Astrocyte (in vitro differentiated cells and primary cell): ENCODE measurements around the gene ANKRD66. TPM values are rescaled to one million over a fixed set of nuclear protein-coding genes. Genes with fewer than 3 reads are reported as not detected.

Experiments used
- DNase-seq: peaks from one replicate; pipeline ENCODE4 v3.0.0-alpha.2; 2010; ENCODE audit warnings: low read depth
- FAIRE-seq: peaks from 2 replicates; lab custom pipeline; 2011; peaks lifted over from hg19 to GRCh38; lab: Jason Lieb, UNC
- H2AFZ ChIP-seq: 2 replicates; pipeline ENCODE4 v1.6.0; 2012; ENCODE audit warnings: low read depth, low read length, inconsistent platforms
- H3K27ac ChIP-seq: 2 replicates; pipeline ENCODE4 v1.5.1; 2011; ENCODE audit warnings: low read depth, low read length, inconsistent platforms
- H3K27me3 ChIP-seq: 2 replicates; pipeline ENCODE4 v1.6.0; 2011; ENCODE audit warnings: low read length, inconsistent platforms; ENCODE audit not compliant: insufficient read depth
- H3K36me3 ChIP-seq: 2 replicates; pipeline ENCODE4 v1.5.1; 2011; ENCODE audit warnings: low read length, inconsistent platforms; ENCODE audit not compliant: insufficient read depth
- H3K4me1 ChIP-seq: 2 replicates; pipeline ENCODE4 v1.5.1; 2011; ENCODE audit warnings: low read length, inconsistent platforms; ENCODE audit not compliant: insufficient read depth
- H3K4me2 ChIP-seq: 2 replicates; pipeline ENCODE4 v1.6.0; 2012; ENCODE audit warnings: low read length, inconsistent platforms
- H3K4me3 ChIP-seq: 2 replicates; pipeline ENCODE4 v1.5.1; 2011; ENCODE audit warnings: low read depth, mild to moderate bottlenecking, low read length, inconsistent platforms; ENCODE audit not compliant: insufficient read depth
- H3K79me2 ChIP-seq: 2 replicates; pipeline ENCODE4 v1.6.0; 2012; ENCODE audit warnings: mild to moderate bottlenecking, low read length, inconsistent platforms; ENCODE audit not compliant: insufficient read depth
- H3K9ac ChIP-seq: 2 replicates; pipeline ENCODE4 v1.6.0; 2012; ENCODE audit warnings: mild to moderate bottlenecking, low read length, inconsistent platforms
- H3K9me3 ChIP-seq: 2 replicates; pipeline ENCODE4 v1.5.1; 2012; ENCODE audit warnings: low read depth, mild to moderate bottlenecking, low read length, inconsistent platforms; ENCODE audit not compliant: insufficient read depth
- H4K20me1 ChIP-seq: 2 replicates; pipeline ENCODE4 v1.6.0; 2012; ENCODE audit warnings: low read length, inconsistent platforms; ENCODE audit not compliant: insufficient read depth
- H3K27ac Mint-ChIP-seq: one replicate; pipeline ENCODE4 v1.8.0; 2021; ENCODE audit warnings: mild to moderate bottlenecking, mixed read lengths; ENCODE audit not compliant: unreplicated experiment
- H3K27me3 Mint-ChIP-seq: one replicate; pipeline ENCODE4 v1.8.0; 2021; ENCODE audit warnings: low read depth, mixed read lengths; ENCODE audit not compliant: unreplicated experiment
- H3K36me3 Mint-ChIP-seq: one replicate; pipeline ENCODE4 v1.8.0; 2021; ENCODE audit warnings: low read depth, mixed read lengths; ENCODE audit not compliant: unreplicated experiment
- H3K4me1 Mint-ChIP-seq: one replicate; pipeline ENCODE4 v1.8.0; 2021; ENCODE audit warnings: low read depth, mixed read lengths; ENCODE audit not compliant: unreplicated experiment
- H3K4me3 Mint-ChIP-seq: one replicate; pipeline ENCODE4 v1.8.0; 2021; ENCODE audit warnings: mild to moderate bottlenecking, moderate library complexity, mixed read lengths; ENCODE audit not compliant: unreplicated experiment
- H3K9me3 Mint-ChIP-seq: one replicate; pipeline ENCODE4 v1.8.0; 2021; ENCODE audit warnings: mild to moderate bottlenecking, mixed read lengths; ENCODE audit not compliant: unreplicated experiment
- CTCF ChIP-seq: IDR thresholded peaks from 2 replicates; pipeline ENCODE4 v1.5.1; 2011; ENCODE audit warnings: low read depth, mild to moderate bottlenecking, inconsistent platforms, low read length, moderate library complexity; ENCODE audit not compliant: insufficient read depth
- EZH2 ChIP-seq: IDR thresholded peaks from 2 replicates; pipeline ENCODE4 v1.6.1; 2012; ENCODE audit warnings: mild to moderate bottlenecking, low read length, inconsistent platforms; ENCODE audit not compliant: insufficient read depth
- total RNA-seq: library from RNA; stranded (reverse); gene quantifications from 2 replicates; pipeline ENCODE4 v1.2.1, GENCODE V29; 2021

ANKRD66 gene
- total RNA-seq, 1 donor from 2014 or later, result not detected

- Mint-ChIP-seq H3K27me3 (no peaks in the 10 kb centered on the region), H3K4me3 (no peak overlapping the region), H3K4me1 (peaks cover 29% of the 10 kb centered on the region), H3K27ac (no peak overlapping the region), H3K36me3 (no peaks in the 10 kb centered on the region), H3K9me3 (no peaks in the 10 kb centered on the region)
- no peaks in the 10 kb centered on the region for H4K20me1 ChIP-seq
- H3K4me1 ChIP-seq, result no peaks in the 10 kb centered on the region
- no peak overlapping the region for H3K27ac ChIP-seq
- DNase-seq (no peak), FAIRE-seq (no peak)
- H3K4me3 ChIP-seq, result no peak overlapping the region
- peaks cover 3% of the 10 kb centered on the region for H3K27me3 ChIP-seq
- TF ChIP-seq CTCF (no peak), EZH2 (no peak)
- H3K9ac ChIP-seq, result no peak overlapping the region
- H3K79me2 ChIP-seq, result no peaks in the 10 kb centered on the region
- no peaks in the 10 kb centered on the region for H3K9me3 ChIP-seq
- H2AFZ ChIP-seq, result no peak overlapping the region
- H3K36me3 ChIP-seq, result no peaks in the 10 kb centered on the region
- no peak overlapping the region for H3K4me2 ChIP-seq
Measured at GRCh38 chr6:46795816-46796215, 49.1 kb downstream of the ANKRD66 start.

DNA sequence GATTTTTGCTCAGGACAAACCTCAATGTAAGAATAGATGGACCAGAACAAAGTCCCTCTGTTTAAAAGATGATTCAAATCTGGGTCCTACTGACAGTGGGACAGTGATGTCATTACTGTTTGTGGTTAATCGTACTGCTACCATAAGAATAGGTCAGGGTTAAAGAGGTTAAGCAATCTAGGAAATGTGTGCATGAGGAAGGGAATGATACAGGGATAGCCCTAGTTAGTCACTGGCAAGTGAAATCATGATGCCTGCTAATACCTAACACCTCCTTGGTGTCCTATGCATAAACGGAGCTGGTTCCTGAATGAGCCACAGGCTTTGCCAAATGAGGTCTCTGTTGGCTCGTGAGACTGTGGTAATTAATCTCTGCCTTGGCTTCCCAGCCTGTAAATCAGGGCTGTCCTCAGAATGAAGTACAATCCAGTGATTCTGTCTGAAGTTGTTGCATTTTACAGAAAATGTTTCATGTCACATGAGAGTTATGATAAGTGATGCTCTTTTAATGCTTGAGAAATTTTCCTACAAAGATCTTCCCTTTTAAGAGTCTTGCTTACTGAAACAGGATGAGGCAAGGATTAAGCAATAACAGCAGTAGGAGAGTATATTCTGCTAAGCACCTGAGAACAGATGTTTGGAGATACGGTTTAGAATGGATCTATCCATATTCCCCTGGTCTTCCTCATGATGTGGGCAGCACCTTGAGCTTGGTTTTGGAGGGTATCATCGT, 50.3 kb downstream of the ANKRD66 start:
- no peaks in the 10 kb centered on the region for H4K20me1 ChIP-seq
- H3K36me3 ChIP-seq, result no peaks in the 10 kb centered on the region
- no peak overlapping the region for H3K9ac ChIP-seq
- no peak overlapping the region for H3K27ac ChIP-seq
- Mint-ChIP-seq H3K27me3 (no peaks in the 10 kb centered on the region), H3K36me3 (no peaks in the 10 kb centered on the region), H3K9me3 (no peaks in the 10 kb centered on the region), H3K4me1 (peaks cover 29% of the 10 kb centered on the region), H3K4me3 (no peak overlapping the region), H3K27ac (no peak overlapping the region)
- H3K27me3 ChIP-seq, result peaks cover 3% of the 10 kb centered on the region
- H2AFZ ChIP-seq, result no peak overlapping the region
- no peaks in the 10 kb centered on the region for H3K79me2 ChIP-seq
- H3K4me1 ChIP-seq, result no peaks in the 10 kb centered on the region
- no peak for FAIRE-seq
- no peaks in the 10 kb centered on the region for H3K9me3 ChIP-seq
- H3K4me3 ChIP-seq, result no peak overlapping the region
- no peak for TF ChIP-seq CTCF
- no peak for TF ChIP-seq EZH2
- H3K4me2 ChIP-seq, result no peak overlapping the region
- DNase-seq, result no peak

GRCh38 chr6:46799657-46800056, 52.9 kb downstream of the ANKRD66 start:
- DNase-seq (no peak), FAIRE-seq (no peak)
- H2AFZ ChIP-seq, result no peak overlapping the region
- no peaks in the 10 kb centered on the region for H4K20me1 ChIP-seq
- H3K27me3 ChIP-seq, result peaks cover 3% of the 10 kb centered on the region
- Mint-ChIP-seq H3K4me1 (peaks cover 22% of the 10 kb centered on the region), H3K27me3 (no peaks in the 10 kb centered on the region), H3K36me3 (no peaks in the 10 kb centered on the region), H3K27ac (peak overlapping the region; percentile 53), H3K4me3 (no peak overlapping the region), H3K9me3 (no peaks in the 10 kb centered on the region)
- H3K4me2 ChIP-seq, result no peak overlapping the region
- no peaks in the 10 kb centered on the region for H3K36me3 ChIP-seq
- TF ChIP-seq EZH2 (no peak), CTCF (no peak)
- H3K4me3 ChIP-seq, result no peak overlapping the region
- no peaks in the 10 kb centered on the region for H3K79me2 ChIP-seq
- H3K27ac ChIP-seq, result no peak overlapping the region
- no peaks in the 10 kb centered on the region for H3K4me1 ChIP-seq
- no peaks in the 10 kb centered on the region for H3K9me3 ChIP-seq
- no peak overlapping the region for H3K9ac ChIP-seq
